Measurements from ENCODE around the gene GCK. TPM values are rescaled to one million over a fixed set of nuclear protein-coding genes. Genes with fewer than 3 reads are reported as not detected.

The GCK gene
- total RNA-seq, 1 donor from 2014 or later, result not detected

GRCh38 chr7:44222776-44223261 lies 33.6 kb upstream of the GCK start:
- H3K4me1 Mint-ChIP-seq (ENCODE audit: unreplicated experiment), result peaks cover 7% of the 10 kb centered on the region
- H3K36me3 Mint-ChIP-seq (ENCODE audit: low read depth, unreplicated experiment), result no peaks in the 10 kb centered on the region
- DNase-seq (ENCODE audit: low spot score), result no peak
- H3K9me3 Mint-ChIP-seq (ENCODE audit: unreplicated experiment), result no peaks in the 10 kb centered on the region
- no peak overlapping the region for H3K27ac Mint-ChIP-seq (ENCODE audit: unreplicated experiment)
- peaks cover 7% of the 10 kb centered on the region for H3K27me3 Mint-ChIP-seq (ENCODE audit: unreplicated experiment)
- TF ChIP-seq CTCF (IDR thresholded peaks at IDR 0.05; ENCODE audit: unreplicated experiment), result no peak
- no peak overlapping the region for H3K4me3 Mint-ChIP-seq (ENCODE audit: unreplicated experiment)

DNA sequence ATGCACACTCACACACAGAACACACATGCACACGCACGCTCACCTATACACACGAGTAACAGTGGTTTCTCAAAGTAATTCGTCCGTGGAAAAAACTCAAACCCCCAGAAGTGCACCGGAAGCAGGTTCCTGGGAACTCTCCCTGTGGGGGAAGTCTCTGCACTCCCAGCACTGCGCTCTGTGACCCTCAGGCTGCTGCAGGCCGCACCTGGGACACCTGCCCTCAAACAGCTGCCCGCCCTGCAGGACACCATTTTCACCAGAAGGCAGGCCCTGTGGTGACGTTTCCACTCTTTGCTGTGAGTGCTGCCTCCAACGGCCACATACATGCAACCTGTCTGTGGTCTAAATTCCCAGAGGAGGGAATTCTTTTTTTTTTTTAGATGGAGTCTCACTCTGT lies 32.8 kb upstream of the GCK start:
- no peak overlapping the region for H3K27ac Mint-ChIP-seq (ENCODE audit: unreplicated experiment)
- DNase-seq (ENCODE audit: low spot score), result no peak

DNA sequence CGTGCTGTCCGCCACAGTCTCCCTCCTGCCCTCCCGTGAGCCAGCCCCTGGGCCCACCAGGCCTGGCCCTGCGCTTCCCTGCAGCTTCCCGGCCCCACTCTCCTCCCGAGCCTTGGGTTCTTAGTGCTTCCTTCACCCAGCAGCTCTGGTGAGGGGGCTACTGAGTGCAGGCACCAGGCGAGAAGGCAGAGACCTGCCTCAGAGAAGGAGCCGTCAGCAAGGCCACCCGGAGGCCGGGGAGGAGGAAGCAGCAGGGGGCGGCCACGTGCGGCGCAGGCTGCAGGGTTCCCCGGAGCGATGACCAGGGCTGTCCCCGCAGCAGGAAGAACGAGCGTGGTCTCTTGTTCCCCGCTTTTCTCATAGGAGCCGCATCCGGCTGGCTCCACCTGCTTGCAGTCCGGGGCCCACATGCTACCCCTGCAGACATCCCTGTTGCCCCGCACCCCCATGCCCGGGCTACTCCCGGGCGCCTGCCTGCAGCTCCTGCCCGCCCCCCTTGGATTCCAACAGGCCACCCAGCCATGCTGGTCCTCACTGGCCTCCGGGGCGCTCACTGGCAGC lies 32.1 kb upstream of the GCK start:
- Mint-ChIP-seq H3K36me3 (ENCODE audit: low read depth, unreplicated experiment) (no peaks in the 10 kb centered on the region), H3K9me3 (ENCODE audit: unreplicated experiment) (no peaks in the 10 kb centered on the region), H3K4me1 (ENCODE audit: unreplicated experiment) (peaks cover 13% of the 10 kb centered on the region), H3K27ac (ENCODE audit: unreplicated experiment) (no peak overlapping the region), H3K4me3 (ENCODE audit: unreplicated experiment) (no peak overlapping the region), H3K27me3 (ENCODE audit: unreplicated experiment) (peaks cover 7% of the 10 kb centered on the region)
- peak; percentile 5 for DNase-seq (ENCODE audit: low spot score)
- TF ChIP-seq CTCF (IDR thresholded peaks at IDR 0.05; ENCODE audit: unreplicated experiment), result no peak

More for the DNA sequence above, 32.8 kb upstream of the GCK start:
- no peak for TF ChIP-seq CTCF (IDR thresholded peaks at IDR 0.05; ENCODE audit: unreplicated experiment)
- Mint-ChIP-seq H3K27me3 (ENCODE audit: unreplicated experiment) (peaks cover 7% of the 10 kb centered on the region), H3K9me3 (ENCODE audit: unreplicated experiment) (no peaks in the 10 kb centered on the region), H3K36me3 (ENCODE audit: low read depth, unreplicated experiment) (no peaks in the 10 kb centered on the region), H3K4me3 (ENCODE audit: unreplicated experiment) (no peak overlapping the region), H3K4me1 (ENCODE audit: unreplicated experiment) (peaks cover 7% of the 10 kb centered on the region)

DNA sequence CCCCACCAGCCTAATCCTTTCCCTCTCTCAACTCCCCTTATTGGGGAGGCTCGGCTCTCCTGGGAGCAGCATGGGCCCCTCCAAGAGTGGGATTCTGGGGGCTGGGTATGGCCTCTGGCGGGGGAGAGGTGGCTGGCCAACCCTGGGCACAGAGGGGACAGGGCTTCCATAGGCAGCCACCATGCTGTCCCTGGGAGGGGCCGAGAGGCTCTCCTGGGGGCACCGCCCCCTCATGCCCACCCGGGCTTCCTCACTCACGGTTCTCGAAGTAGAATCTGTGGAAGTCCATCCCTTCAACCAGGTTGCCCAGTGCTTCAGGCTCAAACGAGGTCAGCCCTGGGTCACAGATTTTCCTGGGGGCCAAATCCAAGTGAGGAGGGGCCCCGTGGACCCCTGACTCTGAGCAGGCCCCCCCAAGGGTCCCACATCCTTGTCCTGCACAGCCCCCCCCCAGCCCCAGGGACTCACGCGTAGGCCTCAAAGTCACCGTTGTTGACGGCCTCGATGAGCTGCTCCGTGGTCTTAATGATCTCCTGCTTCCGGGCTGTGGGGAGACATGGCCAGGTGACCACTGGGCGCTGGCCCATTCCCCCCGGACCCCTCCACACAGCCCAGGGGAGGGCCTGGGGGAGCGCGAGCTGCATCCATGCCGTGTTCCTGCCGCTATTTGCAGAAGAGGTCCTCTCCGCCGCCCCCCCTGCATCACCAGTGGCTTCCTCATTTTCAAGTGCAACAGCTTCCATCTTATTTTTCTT lies 31.3 kb upstream of the GCK start:
- no peak for DNase-seq (ENCODE audit: low spot score)
- Mint-ChIP-seq H3K27ac (ENCODE audit: unreplicated experiment) (no peak overlapping the region), H3K36me3 (ENCODE audit: low read depth, unreplicated experiment) (no peaks in the 10 kb centered on the region), H3K4me1 (ENCODE audit: unreplicated experiment) (peaks cover 13% of the 10 kb centered on the region), H3K9me3 (ENCODE audit: unreplicated experiment) (no peaks in the 10 kb centered on the region), H3K4me3 (ENCODE audit: unreplicated experiment) (no peak overlapping the region), H3K27me3 (ENCODE audit: unreplicated experiment) (peaks cover 1% of the 10 kb centered on the region)
- TF ChIP-seq CTCF (IDR thresholded peaks at IDR 0.05; ENCODE audit: unreplicated experiment), result no peak

DNA sequence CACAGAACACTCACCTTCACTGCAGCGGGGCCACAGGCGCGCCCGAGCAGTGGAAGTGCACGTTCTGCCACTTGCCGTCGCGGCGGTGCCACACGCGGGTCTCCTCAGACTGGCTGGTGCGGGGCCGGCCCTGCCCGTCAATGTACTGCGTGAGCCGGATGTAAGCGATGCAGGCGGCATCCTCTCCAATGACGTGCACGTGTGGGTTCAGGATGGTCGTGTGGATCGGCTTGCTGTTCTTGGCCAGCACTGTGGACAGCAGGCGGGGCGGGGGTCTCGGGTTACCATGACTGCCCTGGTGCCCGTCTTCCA lies 30.8 kb upstream of the GCK start:
- no peak for TF ChIP-seq CTCF (IDR thresholded peaks at IDR 0.05; ENCODE audit: unreplicated experiment)
- no peak overlapping the region for H3K27ac Mint-ChIP-seq (ENCODE audit: unreplicated experiment)
- H3K36me3 Mint-ChIP-seq (ENCODE audit: low read depth, unreplicated experiment), result no peaks in the 10 kb centered on the region
- no peak overlapping the region for H3K4me3 Mint-ChIP-seq (ENCODE audit: unreplicated experiment)
- DNase-seq (ENCODE audit: low spot score), result peak; percentile 3
- no peaks in the 10 kb centered on the region for H3K9me3 Mint-ChIP-seq (ENCODE audit: unreplicated experiment)
- H3K27me3 Mint-ChIP-seq (ENCODE audit: unreplicated experiment), result peaks cover 1% of the 10 kb centered on the region
- H3K4me1 Mint-ChIP-seq (ENCODE audit: unreplicated experiment), result peaks cover 13% of the 10 kb centered on the region

All from endothelial cell (in vitro differentiated cells).